GM12891 (cell line): ENCODE results near the gene HTR3A.

Experiments
- POLR2A ChIP-seq: IDR thresholded peaks from 2 replicates; pipeline ENCODE4 v1.6.1; 2011; ENCODE audit warnings: low read depth, low read length, control low read depth
- POLR2AphosphoS5 ChIP-seq: IDR thresholded peaks from 2 replicates; pipeline ENCODE4 v1.6.1; 2011; ENCODE audit warnings: low read depth, low read length, control low read depth

- TF ChIP-seq POLR2A (no peak), POLR2AphosphoS5 (no peak)
Observed at GRCh38 chr11:114027926-114028325, 53.0 kb downstream of the HTR3A start.
